HFF-Myc (cell line): ENCODE results near the gene PRDM16.

ENCODE experiments used
- DNase-seq: peaks from one replicate; pipeline ENCODE4 v3.0.0-alpha.2; 2011; ENCODE audit warnings: low read depth; ENCODE audit errors: extremely low read depth
- H3K4me3 ChIP-seq: replicated peaks from 2 replicates; pipeline ENCODE4 v1.5.1; 2011; ENCODE audit warnings: low read depth, mild to moderate bottlenecking, control low read depth, low read length
- CTCF ChIP-seq: IDR thresholded peaks from 2 replicates; pipeline ENCODE4 v1.5.1; 2012; ENCODE audit warnings: mild to moderate bottlenecking, low read depth, low read length, control low read depth; ENCODE audit errors: missing control alignments

The PRDM16 gene

GRCh38 chr1:3324704-3325535 is 255.9 kb downstream of the PRDM16 start:
- no peak for DNase-seq
- no peak for TF ChIP-seq CTCF
- H3K4me3 ChIP-seq: no peak overlapping the region

GRCh38 chr1:3326516-3327388 is 257.7 kb downstream of the PRDM16 start:
- TF ChIP-seq CTCF: no peak
- DNase-seq: no peak

GRCh38 chr1:3327389-3327702 is 258.3 kb downstream of the PRDM16 start:
- no peak for TF ChIP-seq CTCF
- no peak for DNase-seq
- no peak overlapping the region for H3K4me3 ChIP-seq

More at GRCh38 chr1:3326516-3327388, 257.7 kb downstream of the PRDM16 start:
- no peak overlapping the region for H3K4me3 ChIP-seq

- no peak overlapping the region for H3K4me3 ChIP-seq
- TF ChIP-seq CTCF: no peak
- no peak for DNase-seq
Measured at GRCh38 chr1:3327936-3328590, 259.1 kb downstream of the PRDM16 start.

- no peak for DNase-seq
- no peak overlapping the region for H3K4me3 ChIP-seq
- no peak for TF ChIP-seq CTCF
Measured at GRCh38 chr1:3329640-3330281, 260.8 kb downstream of the PRDM16 start.

GRCh38 chr1:3330771-3331245 is 261.8 kb downstream of the PRDM16 start:
- DNase-seq: no peak
- TF ChIP-seq CTCF: no peak
- no peak overlapping the region for H3K4me3 ChIP-seq
